GM23248 (cell line): Measurements from ENCODE around the gene SHROOM3.

ENCODE experiments used
- EZH2 ChIP-seq: fragments of 200-600 bp; sonication (generic); IDR thresholded peaks from 2 replicates; pipeline ENCODE4 v1.6.1; 2018; ENCODE audit warnings: antibody characterized with exemption, mild to moderate bottlenecking; ENCODE audit not compliant: insufficient read depth, poor library complexity, severe bottlenecking
- EZH2phosphoT487 ChIP-seq: fragments of 200-600 bp; sonication (generic); IDR thresholded peaks from 2 replicates; pipeline ENCODE4 v1.6.1; 2018; ENCODE audit warnings: antibody characterized with exemption, moderate library complexity, mild to moderate bottlenecking, low read depth; ENCODE audit not compliant: insufficient read depth

- TF ChIP-seq EZH2phosphoT487 (no peak), EZH2 (no peak)
Measured at GRCh38 chr4:76781698-76782595, 346.9 kb downstream of the SHROOM3 start.
